GM19043 (cell line): ENCODE measurements around the gene PHF3.

Experiments used
- ATAC-seq: cut with Tn5 transposase; IDR thresholded peaks from one replicate; pipeline ENCODE4 v1.9.1; 2021; ENCODE audit warnings: low read depth; ENCODE audit not compliant: unreplicated experiment

Gene PHF3, protein sequence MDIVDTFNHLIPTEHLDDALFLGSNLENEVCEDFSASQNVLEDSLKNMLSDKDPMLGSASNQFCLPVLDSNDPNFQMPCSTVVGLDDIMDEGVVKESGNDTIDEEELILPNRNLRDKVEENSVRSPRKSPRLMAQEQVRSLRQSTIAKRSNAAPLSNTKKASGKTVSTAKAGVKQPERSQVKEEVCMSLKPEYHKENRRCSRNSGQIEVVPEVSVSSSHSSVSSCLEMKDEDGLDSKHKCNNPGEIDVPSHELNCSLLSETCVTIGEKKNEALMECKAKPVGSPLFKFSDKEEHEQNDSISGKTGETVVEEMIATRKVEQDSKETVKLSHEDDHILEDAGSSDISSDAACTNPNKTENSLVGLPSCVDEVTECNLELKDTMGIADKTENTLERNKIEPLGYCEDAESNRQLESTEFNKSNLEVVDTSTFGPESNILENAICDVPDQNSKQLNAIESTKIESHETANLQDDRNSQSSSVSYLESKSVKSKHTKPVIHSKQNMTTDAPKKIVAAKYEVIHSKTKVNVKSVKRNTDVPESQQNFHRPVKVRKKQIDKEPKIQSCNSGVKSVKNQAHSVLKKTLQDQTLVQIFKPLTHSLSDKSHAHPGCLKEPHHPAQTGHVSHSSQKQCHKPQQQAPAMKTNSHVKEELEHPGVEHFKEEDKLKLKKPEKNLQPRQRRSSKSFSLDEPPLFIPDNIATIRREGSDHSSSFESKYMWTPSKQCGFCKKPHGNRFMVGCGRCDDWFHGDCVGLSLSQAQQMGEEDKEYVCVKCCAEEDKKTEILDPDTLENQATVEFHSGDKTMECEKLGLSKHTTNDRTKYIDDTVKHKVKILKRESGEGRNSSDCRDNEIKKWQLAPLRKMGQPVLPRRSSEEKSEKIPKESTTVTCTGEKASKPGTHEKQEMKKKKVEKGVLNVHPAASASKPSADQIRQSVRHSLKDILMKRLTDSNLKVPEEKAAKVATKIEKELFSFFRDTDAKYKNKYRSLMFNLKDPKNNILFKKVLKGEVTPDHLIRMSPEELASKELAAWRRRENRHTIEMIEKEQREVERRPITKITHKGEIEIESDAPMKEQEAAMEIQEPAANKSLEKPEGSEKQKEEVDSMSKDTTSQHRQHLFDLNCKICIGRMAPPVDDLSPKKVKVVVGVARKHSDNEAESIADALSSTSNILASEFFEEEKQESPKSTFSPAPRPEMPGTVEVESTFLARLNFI (N-terminal part only)

DNA sequence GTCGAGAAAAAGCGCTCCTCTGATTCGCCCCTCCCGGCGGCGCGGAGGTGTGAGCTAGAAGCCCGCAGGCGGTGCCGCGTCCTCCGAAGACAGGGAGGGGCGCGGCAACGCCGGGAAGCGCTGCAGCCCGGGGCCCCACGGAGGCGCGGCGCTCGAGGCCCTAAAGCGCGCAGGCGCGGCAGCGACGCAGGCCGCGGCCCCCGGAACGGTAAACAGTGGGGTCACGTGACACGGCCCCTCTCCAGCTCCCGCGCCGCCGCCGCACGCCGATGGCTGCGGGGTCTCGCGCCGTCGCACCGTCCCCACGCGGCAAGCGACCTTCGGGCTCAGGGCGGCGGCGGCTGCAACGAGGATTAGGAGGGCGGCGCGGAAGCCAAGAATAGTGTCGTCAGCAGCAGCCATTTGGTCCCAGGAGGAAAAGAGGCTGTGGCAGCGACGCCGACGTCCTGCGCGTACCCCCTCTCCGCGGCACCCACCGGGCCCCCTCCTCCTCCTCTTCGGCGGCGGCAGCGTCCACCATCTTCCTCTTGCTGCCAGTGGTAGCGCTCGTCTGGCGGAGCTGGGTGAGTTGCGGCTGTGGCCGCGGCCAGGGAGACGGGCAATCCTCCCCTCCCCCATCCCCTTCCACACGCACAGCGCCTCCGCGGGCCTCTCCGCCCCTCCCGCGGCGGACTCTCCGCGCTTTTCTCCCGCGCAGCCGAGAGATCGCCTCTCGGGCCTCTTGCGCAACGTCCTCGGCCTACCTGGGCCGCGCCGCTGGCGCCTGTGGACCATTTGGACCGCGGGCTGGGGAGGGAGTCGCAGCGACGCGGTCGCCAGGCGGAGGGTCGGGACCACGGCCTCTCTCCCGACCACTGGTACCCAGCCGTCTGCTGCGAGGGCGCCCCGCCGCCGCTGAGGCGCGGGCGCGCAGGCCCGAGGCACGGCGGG lies at the start of gene PHF3:
PHF3 (plus strand) TSS at position 215 of the 930 bp plus-strand sequence. CDS start 10,750 bp downstream, outside the sequence.
- peak; percentile 85 for ATAC-seq

DNA sequence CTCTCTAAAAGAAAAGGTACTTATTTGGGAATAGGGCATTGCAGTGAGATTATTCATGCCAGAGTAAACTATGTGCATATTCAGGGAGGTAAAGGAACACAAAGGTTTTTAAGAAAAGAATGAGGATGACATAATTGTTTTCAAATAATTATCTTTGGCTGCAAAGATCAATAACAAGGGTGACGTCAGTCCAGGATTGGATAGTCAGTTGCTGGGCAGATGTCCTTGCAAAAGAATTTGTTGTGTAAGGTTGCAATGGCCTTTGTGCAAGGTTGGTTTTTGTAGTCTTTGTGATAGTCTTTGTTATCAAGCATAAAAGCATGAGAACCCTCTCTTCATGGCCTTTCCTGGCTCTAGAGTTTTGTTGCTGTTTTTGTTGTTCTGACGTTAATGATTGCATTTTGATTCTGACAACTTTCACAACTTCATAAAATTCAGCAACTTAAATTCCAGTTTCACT lies 45.6 kb upstream of the PHF3 start:
- ATAC-seq = no peak

DNA sequence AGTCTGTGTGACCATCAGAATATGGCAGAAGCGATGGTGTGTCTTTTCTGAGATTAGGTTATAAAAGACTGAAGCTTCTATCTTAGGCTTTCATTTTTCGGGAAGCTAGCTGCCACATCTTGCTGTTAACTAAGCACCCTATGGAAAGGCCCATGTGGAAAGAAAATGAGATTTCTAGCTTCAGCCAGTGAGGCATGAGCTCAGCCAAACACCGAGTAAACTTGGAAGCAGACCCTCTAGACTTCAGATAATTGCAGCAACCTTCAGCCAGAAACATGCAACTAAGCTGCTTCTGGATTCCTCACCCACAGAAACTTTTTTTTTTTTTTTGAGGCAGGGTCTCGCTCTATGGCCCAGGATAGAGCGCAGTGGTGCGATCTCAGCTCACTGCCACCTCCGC lies 42.7 kb upstream of the PHF3 start:
- no peak for ATAC-seq

DNA sequence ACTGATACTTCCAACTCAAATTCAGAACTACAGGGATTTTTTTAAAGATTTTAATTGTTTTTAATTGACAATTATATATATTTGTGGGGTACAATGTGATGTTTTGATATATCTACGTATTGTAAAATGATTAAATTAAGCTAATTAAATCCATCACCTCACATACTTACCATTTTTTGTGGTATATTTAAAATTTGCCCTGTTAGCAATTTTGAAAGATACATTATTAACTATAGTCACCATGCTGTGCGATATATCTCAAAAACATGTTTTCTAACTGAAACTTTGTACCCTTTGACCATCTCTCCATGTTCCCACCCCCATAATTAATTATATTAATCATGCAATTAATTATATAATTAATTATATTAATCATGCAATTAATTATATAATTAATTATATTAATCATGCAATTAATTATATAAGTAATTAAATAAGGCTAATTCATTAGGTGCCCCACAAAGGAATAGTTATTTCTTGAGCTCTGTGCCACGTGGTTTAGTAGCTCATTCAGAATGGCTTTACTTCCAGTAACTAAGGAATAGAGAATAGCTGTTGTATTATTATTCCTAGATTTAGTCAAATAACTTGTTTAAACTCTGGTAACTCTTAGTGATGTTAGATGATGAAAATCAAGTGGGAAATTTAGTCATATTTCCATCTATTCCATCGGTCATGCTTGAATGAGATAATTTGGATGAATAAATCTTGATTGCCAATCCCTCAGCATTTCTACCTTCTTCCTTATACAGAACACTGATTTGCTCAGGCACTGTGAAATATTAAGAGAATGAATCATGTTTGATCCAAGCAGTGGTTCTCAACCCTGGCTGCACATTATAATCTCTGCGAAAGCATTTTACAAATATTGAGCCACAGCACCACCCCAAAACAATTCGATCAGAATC lies 38.2 kb upstream of the PHF3 start:
- ATAC-seq = no peak

DNA sequence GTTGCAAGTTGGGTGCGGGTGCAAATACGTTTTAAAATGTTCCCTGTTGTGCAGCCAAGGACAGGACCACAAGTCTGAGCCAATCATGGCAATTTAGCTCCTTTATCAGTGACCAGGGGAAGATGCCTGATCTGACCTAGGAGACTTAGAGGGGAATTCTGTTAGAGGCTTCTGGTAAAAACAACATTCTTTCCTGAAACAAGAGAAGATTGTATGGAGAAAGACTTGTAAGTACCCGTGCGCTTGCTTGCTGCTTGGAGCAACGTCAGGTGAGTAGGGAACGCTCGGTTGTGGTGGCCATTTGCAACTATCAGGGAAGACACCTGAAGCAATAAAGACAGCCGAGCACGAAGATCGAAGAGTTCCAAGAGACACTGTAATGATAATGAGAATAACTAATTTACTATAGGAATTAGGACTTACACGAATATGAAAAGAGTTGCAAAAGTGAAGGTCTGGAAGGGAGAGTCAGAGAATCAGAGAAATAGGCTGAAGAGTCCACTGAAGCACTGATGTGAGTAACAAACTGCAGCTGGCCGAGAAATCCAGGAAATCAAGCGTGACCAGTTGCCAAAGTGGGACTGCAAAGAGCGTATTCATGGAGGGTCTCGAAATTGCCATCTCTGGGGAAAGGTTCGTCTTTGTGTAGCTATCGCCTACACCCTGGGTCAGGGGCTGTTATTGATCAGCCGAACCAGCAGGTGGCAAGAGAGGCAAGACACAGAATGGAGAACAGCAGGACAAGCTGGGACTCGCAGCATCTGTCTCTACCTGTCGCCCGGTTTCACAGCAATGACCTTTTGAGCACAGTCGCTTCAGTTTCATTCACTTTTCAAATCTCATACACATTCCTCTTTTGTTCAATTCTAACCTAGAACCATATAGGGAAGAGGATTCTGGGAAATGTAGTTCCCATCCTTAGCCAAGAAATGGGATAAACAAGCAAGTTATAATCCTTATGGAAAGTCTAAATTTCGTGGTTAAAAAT lies 37.3 kb upstream of the PHF3 start:
- ATAC-seq = peak; percentile 100

DNA sequence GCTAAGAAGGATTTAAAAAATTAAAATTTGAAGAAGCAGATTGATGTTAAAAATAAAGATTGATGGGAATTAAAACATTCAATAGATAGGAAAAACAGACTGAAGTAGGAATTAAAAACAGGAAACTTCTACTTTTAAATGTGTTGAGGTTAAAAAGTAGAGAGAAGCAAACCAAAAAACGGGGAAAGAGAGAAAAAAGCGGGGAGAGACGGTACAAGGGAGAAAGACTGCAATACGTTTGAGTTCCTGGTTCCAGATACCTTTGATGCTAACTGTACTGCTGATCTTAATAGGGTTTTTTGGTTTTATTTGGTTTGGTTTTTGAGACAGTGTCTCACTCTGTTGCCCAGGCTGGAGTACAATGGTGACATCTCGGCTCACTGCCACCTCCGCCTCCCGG lies 36.4 kb upstream of the PHF3 start:
- no peak for ATAC-seq

DNA sequence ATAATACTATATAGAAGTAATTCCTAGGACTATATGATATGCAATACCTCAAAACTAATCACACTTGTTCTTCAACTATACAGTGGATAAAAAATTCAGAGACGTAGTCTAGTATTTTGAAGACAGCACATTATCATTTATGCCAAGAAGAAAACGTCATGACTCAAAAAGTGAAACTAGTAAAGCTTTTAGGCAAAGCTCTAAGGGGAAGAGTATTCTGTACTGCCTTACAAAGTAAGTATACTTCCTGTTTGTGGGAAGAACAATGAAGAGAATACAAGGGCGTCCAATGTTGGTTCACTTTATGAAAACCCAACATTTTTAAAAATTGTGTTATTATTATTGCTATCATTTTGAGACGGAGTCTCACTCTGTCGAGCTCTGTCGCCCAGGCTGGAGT lies 35.5 kb upstream of the PHF3 start:
- ATAC-seq = no peak

DNA sequence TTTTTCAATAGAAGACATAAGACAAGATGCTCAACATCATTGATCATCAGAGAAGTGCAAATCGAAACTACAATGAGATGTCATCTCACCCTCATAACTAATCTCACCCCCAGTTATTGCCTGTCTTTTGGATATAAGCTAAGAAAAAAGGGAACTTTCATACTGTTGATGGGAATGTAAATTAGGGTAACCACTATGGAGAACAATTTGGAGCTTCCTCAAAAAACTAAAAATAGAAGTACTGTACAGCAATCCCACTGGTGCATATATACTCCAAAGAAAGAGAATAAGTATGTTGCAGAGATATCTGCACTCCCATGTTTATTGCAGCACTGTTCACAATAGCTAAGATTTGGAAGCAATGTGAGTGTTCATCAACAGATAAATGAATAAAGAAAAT lies 26.4 kb upstream of the PHF3 start:
- ATAC-seq = no peak

DNA sequence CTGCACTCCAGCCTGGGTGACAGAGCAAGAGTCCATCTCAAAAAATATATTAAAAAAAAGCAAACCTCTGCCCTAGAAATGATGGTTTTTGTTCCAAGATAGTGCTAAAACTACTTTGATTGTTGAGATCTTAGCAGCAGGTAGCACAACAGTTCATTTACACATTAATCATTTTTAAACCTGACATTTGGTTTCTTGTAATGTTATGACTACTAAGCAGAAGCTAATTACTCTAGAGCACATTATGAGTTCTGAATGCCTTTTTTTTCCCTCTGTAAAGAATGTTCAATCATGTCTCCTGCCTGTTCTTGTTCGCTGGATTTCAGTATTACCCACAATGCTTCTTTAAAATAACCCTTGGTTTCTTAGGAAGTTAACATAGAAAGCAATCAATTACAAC lies 24.7 kb upstream of the PHF3 start:
- ATAC-seq = no peak

DNA sequence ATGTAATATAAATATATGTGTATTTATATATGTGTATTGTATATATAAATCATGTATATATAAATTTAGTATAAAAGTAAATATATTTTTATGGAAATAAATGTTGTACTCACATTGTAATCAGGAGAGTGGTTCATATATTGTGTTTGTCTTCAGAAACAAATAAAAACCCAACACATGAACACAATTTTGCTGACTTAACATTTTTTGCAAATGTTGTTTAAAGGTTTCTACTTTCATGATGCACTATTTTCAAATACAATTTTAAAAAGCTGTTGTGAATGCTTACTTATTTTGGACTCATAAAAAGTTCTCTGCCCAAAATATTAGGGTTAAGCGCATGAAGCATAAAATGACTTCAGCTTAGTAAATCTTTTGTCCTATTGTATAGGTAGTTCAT lies 24.0 kb upstream of the PHF3 start:
- no peak for ATAC-seq

DNA sequence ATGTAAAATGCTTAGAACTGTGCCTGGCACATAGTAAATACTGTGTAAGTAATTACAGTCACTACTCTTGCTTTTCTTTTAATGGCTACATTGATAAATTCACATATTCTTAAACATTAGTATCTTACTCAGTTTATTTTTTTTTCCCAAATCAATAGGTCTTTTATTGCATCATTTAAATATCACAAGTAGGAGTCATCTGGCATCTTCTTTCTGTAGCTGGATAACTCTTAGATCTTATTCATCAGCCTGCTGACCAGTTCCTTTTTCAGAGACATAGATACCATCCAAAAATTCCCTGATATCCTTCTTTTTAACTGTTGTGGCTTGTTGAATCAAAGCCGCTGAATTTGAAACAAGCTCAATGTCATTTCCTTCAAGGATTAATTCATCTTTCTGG lies 20.0 kb upstream of the PHF3 start:
- ATAC-seq = no peak

DNA sequence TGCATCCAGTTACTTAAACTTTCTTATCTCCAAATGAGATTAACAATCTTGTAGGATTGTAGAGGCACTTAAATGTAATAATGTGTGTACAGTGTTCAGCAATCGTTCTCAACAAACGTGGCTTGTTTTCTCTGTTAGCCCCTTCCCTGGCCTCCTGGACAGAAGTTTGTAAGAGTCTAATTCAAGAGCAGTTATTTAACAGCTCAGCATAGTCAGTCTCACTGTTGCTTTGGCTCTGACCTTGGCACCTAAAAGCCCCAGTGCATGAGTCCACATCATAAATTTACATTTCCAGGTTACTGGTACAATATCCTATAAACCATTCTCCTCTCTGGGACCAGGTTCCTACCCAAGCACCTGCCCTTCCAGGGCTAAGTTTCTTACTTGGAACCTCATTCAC lies 11.5 kb upstream of the PHF3 start:
- ATAC-seq = no peak

DNA sequence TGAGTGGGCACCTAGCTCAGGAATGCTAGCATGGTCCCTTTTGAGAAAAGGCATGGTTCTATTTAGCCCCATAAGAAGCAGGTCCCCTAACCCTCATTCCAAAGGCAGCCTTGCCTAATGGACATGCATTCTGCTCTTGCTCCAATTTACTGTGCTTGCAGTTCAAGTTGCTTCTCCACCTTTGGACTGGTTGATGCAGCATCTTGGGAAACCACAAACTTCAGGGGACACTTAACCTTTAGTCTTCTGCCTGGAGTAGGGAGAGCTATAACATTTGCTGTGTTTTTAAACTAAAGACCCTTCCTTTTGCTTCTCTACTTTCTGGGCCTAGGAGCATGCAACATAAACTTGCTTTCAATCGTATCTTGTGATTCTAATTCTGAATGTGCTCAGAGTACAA lies 5.1 kb upstream of the PHF3 start:
- no peak for ATAC-seq

DNA sequence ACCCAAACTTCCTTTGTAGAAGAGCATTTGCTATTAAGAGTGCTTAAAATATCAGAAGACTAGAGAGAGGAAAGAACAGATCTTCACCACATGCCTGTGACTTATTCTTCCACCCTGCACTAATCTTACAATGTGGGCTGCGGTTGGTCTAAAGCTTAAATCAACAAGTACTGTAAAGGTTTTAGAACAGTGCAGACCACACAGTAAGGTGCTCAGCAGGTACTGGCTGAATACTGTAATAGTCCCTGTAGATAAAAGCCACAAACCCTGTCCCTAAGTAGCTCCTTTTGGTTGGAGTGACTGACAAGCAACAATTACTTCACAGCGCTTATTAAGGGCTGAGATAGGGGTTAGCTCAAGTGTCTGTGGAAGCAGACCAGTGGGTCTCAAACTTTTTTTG lies 972 bp upstream of the PHF3 start:
- no peak for ATAC-seq

DNA sequence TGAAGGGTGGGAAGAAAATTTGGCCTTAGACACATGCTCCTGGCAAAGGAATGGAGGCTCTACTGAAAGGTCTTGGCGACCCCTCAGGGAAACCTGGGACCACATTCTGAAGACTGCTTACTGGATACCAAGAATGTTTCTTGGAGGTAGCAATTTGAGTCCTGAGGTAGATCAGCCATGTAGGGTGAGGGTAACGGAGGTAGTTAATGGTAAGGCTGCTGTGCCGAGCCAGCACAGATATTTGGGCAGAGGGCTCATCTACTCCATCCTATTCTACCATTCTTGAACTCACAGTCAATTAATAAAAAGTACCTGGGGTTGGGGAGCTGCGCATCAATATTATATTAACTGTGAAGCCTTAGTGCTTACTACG lies 401 bp upstream of the PHF3 start:
- ATAC-seq = no peak

DNA sequence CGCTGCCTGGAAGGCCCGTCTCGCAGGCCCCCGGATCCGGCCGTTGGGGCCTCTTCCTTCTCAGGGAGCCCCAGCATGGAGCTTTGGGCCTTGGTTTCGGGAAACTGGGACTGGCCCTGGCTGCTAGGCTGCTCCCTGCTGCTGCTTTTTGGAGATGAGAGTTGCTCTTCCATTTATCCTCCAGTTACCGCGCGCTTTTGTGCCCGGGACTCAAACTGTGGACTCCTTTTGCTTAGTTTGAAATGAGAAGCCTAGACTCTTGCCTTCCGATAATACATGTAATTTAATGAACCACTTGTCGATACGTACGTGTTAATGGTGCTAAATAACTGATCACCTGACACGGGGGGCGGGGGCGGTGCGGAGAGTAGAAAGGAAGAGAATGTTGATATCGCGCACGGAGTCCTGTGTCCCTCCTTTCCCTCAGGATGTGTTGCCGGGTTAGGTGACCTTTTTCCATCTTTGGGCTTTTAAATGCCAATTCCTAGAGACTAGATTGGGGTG lies 968 bp downstream of the PHF3 start:
- peak; percentile 13 for ATAC-seq

DNA sequence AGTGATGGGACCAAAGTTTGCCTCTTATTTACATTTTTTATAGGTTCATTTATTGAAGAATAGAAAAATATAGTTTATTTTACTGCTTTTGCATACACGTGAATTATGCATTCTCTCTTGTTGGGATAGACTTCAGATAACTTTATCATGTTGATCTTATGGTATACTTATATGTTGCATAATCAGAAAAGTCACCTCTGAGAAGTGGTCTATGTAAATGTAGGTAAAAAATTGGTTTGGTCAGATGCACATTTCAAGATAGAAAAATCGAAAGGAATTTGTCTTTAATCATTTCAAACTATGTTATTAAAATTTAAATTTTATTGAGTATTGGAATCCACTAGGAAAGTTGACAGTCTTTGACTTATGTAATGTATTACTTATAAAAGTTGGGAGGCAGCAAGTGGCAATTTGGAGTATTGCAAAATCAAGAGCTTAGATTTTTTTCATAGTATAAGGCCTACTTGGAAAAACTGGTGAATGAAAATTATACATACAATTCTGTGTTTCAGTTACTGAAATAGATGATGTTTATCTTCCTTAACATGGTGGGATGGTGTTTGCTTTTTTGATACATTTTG lies 2.4 kb downstream of the PHF3 start:
- ATAC-seq = no peak
